K562 (cell line): Measurements from ENCODE around the gene PCBD2. TPM values are rescaled to one million over a fixed set of nuclear protein-coding genes. Genes with fewer than 3 reads are reported as not detected.

Experiments
- DLX4 ChIP-seq: fragments of 250-450 bp; sonication (Bioruptor Pico); IDR thresholded peaks from 2 replicates; pipeline ENCODE4 v1.6.1; 2021; ENCODE audit warnings: mild to moderate bottlenecking
- DPF2 ChIP-seq: fragments of 450-650 bp; IDR thresholded peaks from 2 replicates; pipeline ENCODE4 v1.6.1; 2016
- FOXO4 ChIP-seq: fragments of 450-650 bp; formaldehyde crosslinking; IDR thresholded peaks from 2 replicates; pipeline ENCODE4 v1.4.0; 2020; ENCODE audit warnings: mild to moderate bottlenecking, moderate library complexity
- HDAC3 ChIP-seq: fragments of 450-650 bp; IDR thresholded peaks from 2 replicates; pipeline ENCODE4 v1.6.1; 2018; ENCODE audit warnings: borderline replicate concordance, mild to moderate bottlenecking, moderate library complexity; ENCODE audit not compliant: partially characterized antibody
- ID3 ChIP-seq, 2 experiments: fragments of 250-450 bp in 1 of 2; fragments of 450-650 bp in 1 of 2; sonication (Bioruptor Pico) in 1 of 2; IDR thresholded peaks; 2 replicates each; pipeline versions ENCODE4 v1.6.1 to v1.8.0; 2016 to 2021; ENCODE audit warnings: mild to moderate bottlenecking in 2 of 2, moderate library complexity in 2 of 2, missing compliant biosample characterization in 1 of 2, missing genetic modification characterization in 1 of 2
- KAT8 ChIP-seq: fragments of 450-650 bp; IDR thresholded peaks from 2 replicates; pipeline ENCODE4 v1.6.1; 2016; ENCODE audit warnings: low read depth, mild to moderate bottlenecking
- LEF1 ChIP-seq: fragments of 450-650 bp; IDR thresholded peaks from 2 replicates; pipeline ENCODE4 v1.6.1; 2016; ENCODE audit warnings: mild to moderate bottlenecking
- MCM3 ChIP-seq: fragments of 450-650 bp; IDR thresholded peaks from 2 replicates; pipeline ENCODE4 v1.6.1; 2016
- MLX ChIP-seq, 2 experiments: fragments of 450-650 bp in 1 of 2; sonication (generic) in 1 of 2; formaldehyde crosslinking; conservative IDR thresholded peaks; 2 replicates each; pipeline versions ENCODE4 v1.4.0 to v1.8.1; 2020 to 2022; ENCODE audit warnings: mild to moderate bottlenecking in 1 of 2, missing genetic modification reagents in 1 of 2
- MYC ChIP-seq, 2 experiments: fragments of 250-450 bp in 1 of 2; sonication (Bioruptor Pico) in 1 of 2; IDR thresholded peaks; 2 replicates each; pipeline versions ENCODE4 v1.5.1 to v1.6.1; 2012 to 2021; ENCODE audit warnings: low read depth in 2 of 2, borderline replicate concordance in 1 of 2, improper control_type of control experiment in 1 of 2, low read length in 1 of 2, mild to moderate bottlenecking in 1 of 2, moderate library complexity in 1 of 2
- NCOA2 ChIP-seq, 2 experiments: fragments of 450-650 bp; IDR thresholded peaks; 2 replicates each; pipeline ENCODE4 v1.6.1; 2018; ENCODE audit warnings: mild to moderate bottlenecking in 2 of 2, moderate library complexity in 1 of 2; ENCODE audit not compliant: partially characterized antibody in 2 of 2
- NCOA6 ChIP-seq: fragments of 450-650 bp; IDR thresholded peaks from 2 replicates; pipeline ENCODE4 v1.6.1; 2017; ENCODE audit warnings: mild to moderate bottlenecking
- PHB2 ChIP-seq: fragments of 450-650 bp; IDR thresholded peaks from 2 replicates; pipeline ENCODE4 v1.6.1; 2017; ENCODE audit warnings: low read depth
- RCOR1 ChIP-seq, 2 experiments: IDR thresholded peaks; 2 replicates each; pipeline ENCODE4 v1.6.1; 2012; ENCODE audit warnings: low read depth in 2 of 2, low read length in 2 of 2, borderline replicate concordance in 1 of 2, improper control_type of control experiment in 1 of 2
- ZNF347 ChIP-seq: fragments of 450-650 bp; formaldehyde crosslinking; IDR thresholded peaks from 2 replicates; pipeline ENCODE4 v1.4.0; 2020; ENCODE audit warnings: low read depth, mild to moderate bottlenecking, moderate library complexity
- ZNF41 ChIP-seq: fragments of 250-450 bp; sonication (Bioruptor Pico); conservative IDR thresholded peaks from 2 replicates; pipeline ENCODE4 v1.4.0; 2020; ENCODE audit warnings: mild to moderate bottlenecking
- ZNF431 ChIP-seq: sonication (generic); formaldehyde crosslinking; IDR thresholded peaks from 2 replicates; pipeline ENCODE4 v1.8.0; 2022; ENCODE audit warnings: mild to moderate bottlenecking, missing genetic modification reagents
- ZNF609 ChIP-seq: sonication (generic); formaldehyde crosslinking; IDR thresholded peaks from 2 replicates; pipeline ENCODE4 v1.8.1; 2023; ENCODE audit warnings: missing genetic modification reagents, mild to moderate bottlenecking, borderline replicate concordance
- ZNF668 ChIP-seq: fragments of 250-450 bp; sonication (Bioruptor Pico); IDR thresholded peaks from 2 replicates; pipeline ENCODE4 v1.8.0; 2022; ENCODE audit warnings: mild to moderate bottlenecking, inconsistent platforms
- ZNF77 ChIP-seq: fragments of 250-450 bp; sonication (Bioruptor Pico); IDR thresholded peaks from 2 replicates; pipeline ENCODE4 v1.5.0; 2020
- ZSCAN32 ChIP-seq: fragments of 450-650 bp; formaldehyde crosslinking; IDR thresholded peaks from 2 replicates; pipeline ENCODE4 v1.4.0; 2020; ENCODE audit warnings: mild to moderate bottlenecking, moderate library complexity
- polyA plus RNA-seq, 8 experiments: library from polyadenylated mRNA; depleted of rRNA in 4 of 8; stranded (reverse) in 5 of 8; unstranded in 3 of 8; fragments of >200 nt; fragmentation: Nextera tagmentation in 2 of 8; fragmentation: Illumina TruSeq in 1 of 8; extraction: Ambion mirVana in 2 of 8; extraction: Trizol in 1 of 8; gene quantifications; 2 replicates each; pipeline versions ENCODE4 v1.2.1 to v1.2.3, GENCODE V29; 2011 to 2014; ENCODE audit warnings: inconsistent platforms in 1 of 8, missing spikeins in 1 of 8
- total RNA-seq, 7 experiments: library from RNA; depleted of rRNA in 6 of 7; stranded (reverse); fragments of >200 nt in 6 of 7; fragmentation: Illumina TruSeq in 2 of 7; extraction: Trizol in 2 of 7; gene quantifications; 2 replicates each; pipeline versions ENCODE4 v1.2.1 to v1.2.3, GENCODE V29; 2011 to 2021; ENCODE audit warnings: low replicate concordance in 1 of 7

PCBD2 gene
- total and polyA plus RNA-seq, 9 of the 15 experiments (the other 6 are each of a cell fraction or from before 2014, with no cell fraction given): 5.2 to 13.8 (median 7.8) TPM

- TF ChIP-seq ZNF431 (no peak), NCOA6 (no peak), ZNF347 (no peak), LEF1 (no peak), ZNF77 (CRISPR knock-in tag) (no peak), ZSCAN32 (CRISPR knock-in tag) (no peak), RCOR1 (IDR thresholded peaks at IDR 0.05; ENCODE audit: borderline replicate concordance in 1 of 2, low read depth in 2 of 2, low read length in 2 of 2) (peak in 1 of 2 experiments; percentile 66; a peak in 1 of 4 replicates), MLX (CRISPR knock-in tag; conservative IDR thresholded peaks at IDR 0.05) (0 out of 4 replicates have a peak, but pooled peaks of 1 of the 2 experiments have one; percentile 56), DPF2 (no peak), MCM3 (no peak), ID3 (CRISPR knock-in tag; IDR thresholded peaks at IDR 0.05) (no peak), ID3 (tag; IDR thresholded peaks at IDR 0.05) (peak; percentile 87), ZNF609 (CRISPR knock-in tag) (peak; percentile 80), ZNF41 (CRISPR knock-in tag) (no peak), PHB2 (no peak), NCOA2 (IDR thresholded peaks at IDR 0.05; ENCODE audit: partially characterized antibody in 2 of 2) (peak in 1 of 2 experiments; percentile 95), HDAC3 (no peak), KAT8 (no peak), FOXO4 (CRISPR knock-in tag) (no peak), MYC (IDR thresholded peaks at IDR 0.05; ENCODE audit: low read depth, low read length) (peak; percentile 76), MYC (CRISPR knock-in tag; IDR thresholded peaks at IDR 0.05; ENCODE audit: borderline replicate concordance, low read depth) (no peak), ZNF668 (no peak), DLX4 (CRISPR knock-in tag) (no peak)
Measured at GRCh38 chr5:134904610-134905245, at the start of gene PCBD2 (continued).
